HG02938 (cell line): ENCODE data around the gene SAXO1.

ENCODE experiments used
- ATAC-seq: cut with Tn5 transposase; IDR thresholded peaks from one replicate; pipeline ENCODE4 v1.9.1; 2021; ENCODE audit warnings: mild to moderate bottlenecking, moderate library complexity; ENCODE audit not compliant: unreplicated experiment

SAXO1 gene

GRCh38 chr9:18920141-18921084 lies 112.6 kb downstream of the SAXO1 start:
- no peak for ATAC-seq

- no peak for ATAC-seq
Observed at GRCh38 chr9:18911714-18912342, 121.2 kb downstream of the SAXO1 start.

- no peak for ATAC-seq
Observed at GRCh38 chr9:18910916-18911315, 122.1 kb downstream of the SAXO1 start.

- no peak for ATAC-seq
Observed at GRCh38 chr9:18910435-18910834, 122.6 kb downstream of the SAXO1 start.

- no peak for ATAC-seq
Observed at GRCh38 chr9:18909140-18910018, 123.6 kb downstream of the SAXO1 start.

- ATAC-seq: no peak
Observed at GRCh38 chr9:18907927-18908625, 124.9 kb downstream of the SAXO1 start.

- no peak for ATAC-seq
Observed at GRCh38 chr9:18906656-18907395, 126.2 kb downstream of the SAXO1 start.

- no peak for ATAC-seq
Observed at GRCh38 chr9:18905883-18906629, 127.0 kb downstream of the SAXO1 start.

GRCh38 chr9:18905028-18905882 lies 127.8 kb downstream of the SAXO1 start:
- ATAC-seq: no peak

GRCh38 chr9:18903450-18903849 lies 129.6 kb downstream of the SAXO1 start:
- ATAC-seq: no peak

- ATAC-seq: no peak
Observed at GRCh38 chr9:18896531-18897179, 136.4 kb downstream of the SAXO1 start.

- no peak for ATAC-seq
Observed at GRCh38 chr9:18896004-18896403, 137.0 kb downstream of the SAXO1 start.

GRCh38 chr9:18893491-18893890 lies 139.5 kb downstream of the SAXO1 start:
- no peak for ATAC-seq

GRCh38 chr9:18893046-18893445 lies 140.0 kb downstream of the SAXO1 start:
- no peak for ATAC-seq

- no peak for ATAC-seq
Observed at GRCh38 chr9:18891946-18892670, 140.9 kb downstream of the SAXO1 start.

- peak; percentile 80 for ATAC-seq
Observed at GRCh38 chr9:18890372-18890771, 142.6 kb downstream of the SAXO1 start.

- no peak for ATAC-seq
Observed at GRCh38 chr9:18889550-18889949, 143.5 kb downstream of the SAXO1 start.
